A204.1 (cell line): ENCODE results near the gene GPR107.

ENCODE experiments used
- FAIRE-seq: peaks from 2 replicates; lab custom pipeline; 2012; peaks lifted over from hg19 to GRCh38; lab: Jason Lieb, UNC

The GPR107 gene

GRCh38 chr9:130027533-130028365 is 26.0 kb upstream of the GPR107 start:
- no peak for FAIRE-seq

DNA sequence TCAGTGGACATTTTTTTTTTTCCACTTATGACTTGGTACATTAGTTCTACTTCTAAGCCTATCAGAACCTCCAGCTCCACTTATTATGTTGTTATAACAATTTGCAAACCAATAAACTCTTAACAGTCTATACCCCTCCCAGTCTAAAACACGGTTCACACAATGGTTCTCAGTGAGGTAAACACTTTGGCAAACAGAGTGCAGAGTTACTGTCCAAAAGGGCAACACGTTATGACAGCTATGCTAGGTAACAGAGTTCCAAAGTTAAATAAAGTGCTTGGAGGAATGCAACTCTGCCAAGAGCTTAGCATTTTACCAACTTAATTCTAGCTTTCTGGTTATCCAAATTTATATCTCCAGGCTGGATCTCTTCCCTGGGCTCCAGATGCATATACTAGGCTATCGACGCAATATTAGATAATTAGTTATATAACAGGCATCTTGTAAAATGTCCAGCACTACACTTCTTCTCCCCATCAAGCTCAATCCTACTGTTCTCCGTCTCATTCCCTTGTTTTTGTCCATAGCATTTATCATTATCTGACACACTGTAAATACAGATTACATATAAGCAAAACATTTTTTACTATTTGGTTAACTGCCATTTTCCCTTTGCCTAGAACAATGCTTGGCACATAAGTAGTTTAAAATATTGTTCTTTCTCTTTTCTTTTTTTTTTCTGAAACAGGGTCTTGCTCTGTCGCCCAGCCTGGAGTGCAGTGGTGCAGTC is 25.0 kb upstream of the GPR107 start:
- FAIRE-seq: no peak

- FAIRE-seq: no peak
These were observed 24.3 kb upstream of the GPR107 start for GRCh38 chr9:130029223-130029973.

DNA sequence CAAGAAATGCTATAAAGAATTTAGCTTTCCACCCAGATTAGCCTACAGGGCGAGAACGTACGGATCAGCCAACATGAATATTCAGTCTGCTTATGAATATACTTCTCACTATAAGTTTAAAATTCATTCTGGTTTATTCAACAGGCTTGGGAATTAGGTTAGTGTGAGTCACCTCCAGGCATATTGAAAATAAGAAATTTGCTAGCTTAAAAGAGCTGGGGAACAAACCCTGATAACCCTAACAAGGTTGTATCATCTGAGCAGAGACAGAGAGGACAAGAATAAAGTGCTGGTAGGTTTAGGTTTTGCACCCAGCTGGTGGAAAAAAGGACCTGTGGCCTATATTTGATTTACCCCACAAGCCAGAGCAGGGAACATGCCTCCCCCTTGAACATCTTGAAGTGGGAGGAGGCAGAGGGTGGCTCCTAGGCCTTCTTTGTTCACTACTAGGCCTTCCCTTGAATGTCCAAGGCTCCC is 23.0 kb upstream of the GPR107 start:
- FAIRE-seq: no peak

- no peak for FAIRE-seq
These were observed 19.1 kb upstream of the GPR107 start for GRCh38 chr9:130034570-130034969.

DNA sequence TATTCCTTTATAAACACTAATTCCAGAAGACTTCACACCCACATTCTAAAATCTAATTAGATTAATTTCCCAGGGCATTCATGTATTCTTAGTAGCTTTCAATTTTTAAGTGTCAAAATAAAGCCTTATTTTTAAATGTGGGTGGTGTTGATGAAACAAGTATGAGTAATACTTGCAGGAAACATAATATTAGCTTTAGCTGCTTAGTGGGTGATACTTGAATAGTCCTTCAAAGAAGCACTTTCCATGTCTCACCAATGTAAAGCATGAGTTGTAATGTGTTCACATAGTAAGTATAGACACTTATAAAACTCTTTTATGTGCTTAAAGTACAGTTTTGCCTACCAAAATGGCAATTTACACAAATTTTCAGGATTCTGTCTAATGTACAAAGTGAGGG is 17.6 kb upstream of the GPR107 start:
- no peak for FAIRE-seq

GRCh38 chr9:130039528-130040147 is 14.1 kb upstream of the GPR107 start:
- FAIRE-seq: no peak

DNA sequence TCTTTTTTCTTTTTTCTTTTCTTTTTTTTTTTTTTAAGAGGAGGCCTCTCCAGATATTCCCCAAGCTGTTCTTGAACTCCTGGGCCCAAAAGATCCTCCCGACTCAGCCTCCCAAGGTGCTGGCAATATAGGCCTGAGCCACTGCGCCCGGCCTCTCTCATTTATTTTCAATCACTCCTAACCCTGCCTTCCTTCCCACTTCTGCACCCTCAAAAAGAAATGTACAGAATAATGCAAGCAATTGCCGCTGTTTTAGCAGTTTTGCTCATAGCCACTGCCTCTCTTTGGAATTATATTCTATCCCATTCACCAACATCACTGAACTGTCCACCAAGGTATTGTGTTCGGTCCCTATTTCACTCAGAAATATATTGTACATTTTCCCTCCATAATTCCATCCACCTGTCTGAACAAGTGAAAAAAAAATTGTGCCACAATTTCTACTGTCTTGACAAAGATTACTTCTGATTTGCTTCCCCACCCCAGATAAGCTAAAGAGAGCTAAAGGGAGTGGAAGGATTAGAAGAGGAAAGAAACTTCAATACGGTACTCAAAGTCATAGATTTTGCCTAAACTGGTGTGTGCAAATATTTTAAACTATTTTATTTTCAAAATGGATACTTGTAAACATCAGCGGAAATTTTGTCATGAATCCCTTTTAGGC is 12.6 kb upstream of the GPR107 start:
- FAIRE-seq: no peak

GRCh38 chr9:130041648-130042405 is 11.9 kb upstream of the GPR107 start:
- FAIRE-seq: no peak

DNA sequence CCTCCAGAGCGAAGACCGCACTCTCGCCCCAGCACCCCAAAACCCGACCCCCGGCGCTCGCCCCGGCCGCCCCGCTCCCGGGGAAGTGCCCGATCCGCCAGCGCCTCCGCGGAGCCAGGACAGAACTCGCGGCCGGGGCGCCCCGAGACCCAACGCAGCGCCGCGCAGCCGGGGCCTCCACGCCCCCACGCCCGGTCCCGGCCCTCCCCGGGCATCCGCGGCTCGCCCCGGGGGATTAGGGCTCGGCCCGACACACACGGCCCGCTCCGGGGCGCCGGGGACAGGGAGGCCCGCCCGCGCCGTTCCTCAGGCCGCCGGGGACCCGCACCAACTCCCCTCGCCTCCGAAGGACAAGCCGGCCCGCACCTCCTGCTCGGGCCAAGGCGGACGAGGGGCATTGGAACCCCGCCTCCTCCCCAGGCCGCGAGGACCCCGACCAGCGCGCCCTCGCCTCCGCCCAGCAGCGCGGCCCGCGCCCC is 11.3 kb upstream of the GPR107 start:
- FAIRE-seq: no peak

DNA sequence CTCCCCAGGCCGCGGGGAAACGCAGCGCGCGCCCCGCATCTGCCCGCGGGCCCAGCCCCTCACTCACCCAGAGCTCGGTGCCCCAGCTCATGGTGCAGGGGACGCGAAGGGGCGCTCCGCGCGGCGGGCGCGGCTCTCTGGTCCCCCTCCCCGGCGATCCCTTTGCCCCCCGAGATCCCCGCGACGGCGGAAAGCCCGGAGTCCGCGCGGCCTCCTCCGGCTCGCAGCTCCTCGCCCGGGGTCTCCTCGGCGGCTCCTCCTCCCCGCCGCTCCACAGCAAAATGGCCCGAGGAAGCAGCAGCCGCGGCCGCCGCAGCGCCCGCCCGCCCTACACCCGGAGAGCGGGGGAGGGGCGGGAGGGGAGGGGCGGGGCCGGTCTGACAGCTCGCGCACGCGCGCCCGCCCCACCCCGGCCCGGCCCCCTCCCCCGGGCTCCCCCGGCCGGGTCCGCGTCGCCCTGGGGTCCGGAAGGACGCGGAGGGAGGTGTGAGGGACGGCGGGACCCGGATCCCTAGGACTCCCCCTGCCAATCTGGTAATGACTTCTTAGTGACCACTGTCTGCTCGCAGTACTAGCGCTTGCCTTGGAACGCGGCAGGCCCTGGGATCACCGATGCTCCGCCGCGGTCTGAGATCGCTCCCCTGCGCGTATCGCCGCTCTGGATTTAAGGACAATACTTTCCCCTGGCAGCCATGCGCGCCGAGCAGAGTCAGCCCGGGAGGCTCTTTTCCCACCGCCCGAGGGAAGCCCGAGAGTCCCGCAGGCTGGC is 10.6 kb upstream of the GPR107 start, which contains the start of gene FNBP1:
Gene FNBP1 (minus strand): TSS at position 305 of the 769 bp plus-strand sequence. CDS start 214 bp downstream, at position 91.
- no peak for FAIRE-seq

DNA sequence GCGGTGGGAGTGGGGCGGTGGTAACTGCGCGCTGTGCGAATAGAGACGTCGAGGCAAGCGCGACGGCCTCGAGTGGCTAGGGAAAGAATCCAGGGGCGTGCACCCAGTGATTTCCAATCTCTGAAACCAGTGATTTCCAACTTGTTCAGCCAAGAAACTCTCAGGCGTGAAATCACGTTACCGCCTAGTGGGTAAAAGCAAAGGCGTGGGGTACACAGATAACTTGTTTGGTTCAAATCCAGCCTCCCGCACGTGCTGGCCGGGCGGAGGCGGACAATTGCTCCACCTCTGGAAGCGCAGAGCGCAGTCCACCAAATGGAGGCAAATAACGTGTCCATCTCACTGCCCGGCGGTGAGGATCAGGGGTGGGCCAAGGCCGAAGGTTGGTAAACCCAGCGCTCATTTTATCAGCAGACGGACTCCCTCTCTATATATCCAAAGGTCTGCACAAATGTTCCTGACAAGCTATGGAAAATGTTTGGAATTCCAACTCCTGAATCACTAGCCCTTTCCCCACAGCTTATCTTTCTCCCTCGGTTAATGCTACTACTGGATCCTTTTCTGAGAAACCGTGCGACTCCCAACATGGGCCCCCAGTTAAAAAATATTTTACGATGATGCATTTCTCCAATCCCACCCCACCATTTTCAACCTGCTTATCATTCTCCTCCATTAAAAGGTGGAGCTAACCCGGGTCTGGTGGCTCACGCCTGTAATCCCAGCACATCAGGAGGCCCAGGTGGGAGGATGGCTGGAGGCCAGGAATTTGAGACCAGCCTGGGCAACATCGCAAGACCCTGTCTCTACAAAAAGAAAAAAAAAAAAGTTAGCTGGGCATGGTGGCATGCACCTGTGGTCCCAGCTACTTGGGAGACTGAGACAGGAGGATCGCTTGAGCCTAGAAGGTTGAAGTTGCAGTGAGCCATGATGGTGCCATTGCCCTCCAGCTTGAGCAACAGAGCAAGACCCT is 9.8 kb upstream of the GPR107 start:
- no peak for FAIRE-seq

DNA sequence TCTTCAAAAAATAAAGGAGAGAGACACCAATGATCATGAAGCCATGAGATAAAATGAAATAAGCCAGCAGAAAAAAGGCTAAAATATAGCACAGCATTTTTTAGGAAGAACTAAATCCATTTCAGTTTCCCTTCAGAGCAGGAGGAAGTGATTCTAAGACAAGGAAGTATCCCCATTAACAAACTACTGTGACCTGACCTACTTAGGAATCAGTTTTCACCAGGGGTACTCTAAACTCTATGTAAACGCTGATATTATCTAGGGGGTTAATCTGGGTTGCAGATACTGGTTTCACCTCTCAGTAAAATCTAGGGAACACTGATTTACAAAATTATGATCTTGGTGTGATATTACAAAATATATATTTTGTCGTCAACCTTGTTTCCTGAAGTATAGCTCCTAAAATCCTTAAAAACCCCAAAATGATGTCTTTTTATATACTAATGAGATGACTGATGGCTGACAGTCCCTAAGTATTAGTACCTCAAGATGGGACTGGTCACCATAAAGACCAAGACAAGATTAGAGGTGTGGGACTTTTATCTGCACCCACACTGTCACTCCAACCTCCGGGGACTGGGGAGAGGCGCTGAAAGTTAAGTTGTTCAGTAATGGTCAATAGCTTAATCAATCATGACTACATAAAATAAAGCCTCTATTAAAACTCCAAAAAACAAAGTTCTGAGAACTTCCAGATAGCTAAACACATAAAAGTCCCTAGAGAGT is 7.8 kb upstream of the GPR107 start:
- FAIRE-seq: no peak

- FAIRE-seq: no peak
These were observed 4.1 kb upstream of the GPR107 start for GRCh38 chr9:130049431-130050210.

GRCh38 chr9:130050462-130050861 is 3.2 kb upstream of the GPR107 start:
- no peak for FAIRE-seq

DNA sequence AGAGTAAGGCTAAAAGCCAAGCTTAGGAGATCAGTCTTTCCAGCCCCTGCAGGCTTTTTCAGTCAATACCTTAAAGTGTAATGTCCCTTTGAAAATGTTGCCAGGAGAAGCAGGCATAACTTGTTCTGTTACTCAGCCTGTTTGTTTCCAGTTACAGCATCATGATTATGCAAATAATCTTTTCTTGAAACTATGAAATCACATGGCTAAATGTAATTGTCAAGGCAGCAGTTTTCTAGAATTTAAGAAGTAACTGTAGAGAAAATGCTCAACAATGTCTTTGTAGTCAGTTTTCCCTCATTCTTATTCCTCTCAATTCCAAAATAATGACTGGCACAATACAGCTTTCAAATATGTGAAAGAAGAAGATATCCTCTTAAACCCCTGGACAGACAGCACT is 1.9 kb upstream of the GPR107 start:
- FAIRE-seq: no peak

- no peak for FAIRE-seq
These were observed 600 bp upstream of the GPR107 start for GRCh38 chr9:130053109-130053503.
